HG02678 (cell line): ENCODE measurements around the gene CENPI.
"Not testable (repeated sequence)": the region's sequence is repeated elsewhere in the genome, so short reads cannot be mapped to it uniquely, and the experiment has no call there.

ENCODE experiments used
- ATAC-seq: cut with Tn5 transposase; IDR thresholded peaks from one replicate; pipeline ENCODE4 v1.9.1; 2021; ENCODE audit warnings: mild to moderate bottlenecking, moderate library complexity; ENCODE audit not compliant: unreplicated experiment

Gene CENPI

GRCh38 chrX:101097546-101098453, at the start of gene CENPI:
CENPI (plus strand) TSS chrX:101098204; CDS start chrX:101101071, 2,867 bp downstream.
- ATAC-seq = peak; percentile 100

- ATAC-seq = peak; percentile 4
These were observed 46.9 kb upstream of the CENPI start for GRCh38 chrX:101051153-101051548.

- ATAC-seq = peak; percentile 92
These were observed 46.3 kb upstream of the CENPI start, which contains the start of gene TRMT2B for GRCh38 chrX:101051549-101052302. TRMT2B (minus strand) TSS chrX:101052111; CDS start chrX:101042289, 9,822 bp downstream.

- not testable (repeated sequence) for ATAC-seq
These were observed 41.5 kb upstream of the CENPI start for GRCh38 chrX:101056551-101056950.

- ATAC-seq = peak; percentile 81
These were observed 40.8 kb upstream of the CENPI start for GRCh38 chrX:101057093-101057714.

- ATAC-seq = no peak
These were observed 35.8 kb upstream of the CENPI start for GRCh38 chrX:101062176-101062575.

GRCh38 chrX:101071582-101071981, 26.4 kb upstream of the CENPI start:
- ATAC-seq = no peak

- ATAC-seq = no peak
These were observed 19.0 kb upstream of the CENPI start, which contains the start of gene TMEM35A for GRCh38 chrX:101078716-101079598. TMEM35A (plus strand) TSS chrX:101078879; CDS start chrX:101079003, 124 bp downstream.

GRCh38 chrX:101079736-101080270, 18.2 kb upstream of the CENPI start:
- ATAC-seq = no peak

- ATAC-seq = no peak
These were observed 17.5 kb upstream of the CENPI start for GRCh38 chrX:101080326-101081124.

GRCh38 chrX:101081231-101081630, 16.8 kb upstream of the CENPI start:
- ATAC-seq = no peak

- no peak for ATAC-seq
These were observed 6.2 kb upstream of the CENPI start for GRCh38 chrX:101091817-101092216.

GRCh38 chrX:101108284-101108683, 10.3 kb downstream of the CENPI start:
- ATAC-seq = no peak

GRCh38 chrX:101117701-101118100, 19.7 kb downstream of the CENPI start:
- no peak for ATAC-seq

GRCh38 chrX:101136235-101136634, 38.2 kb downstream of the CENPI start:
- no peak for ATAC-seq
